H9 (cell line): Measurements from ENCODE around the gene DNAJC11. TPM values are rescaled to one million over a fixed set of nuclear protein-coding genes. Genes with fewer than 3 reads are reported as not detected.

ENCODE experiments used
- DNase-seq: peaks from one replicate; pipeline ENCODE4 v3.0.0-alpha.2; 2017
- H2AFZ ChIP-seq: one replicate; pipeline ENCODE4 v1.6.1; 2013; ENCODE audit warnings: mild to moderate bottlenecking, low read length, control low read depth, moderate library complexity
- H2AK5ac ChIP-seq: 2 replicates; pipeline ENCODE4 v1.6.1; 2013; ENCODE audit warnings: low read length, control low read depth, mixed read lengths; ENCODE audit not compliant: insufficient read length
- H2BK120ac ChIP-seq: one replicate; pipeline ENCODE4 v1.6.1; 2013; ENCODE audit warnings: low read depth, mild to moderate bottlenecking, low read length, control low read depth, inconsistent platforms; ENCODE audit not compliant: poor library complexity, severe bottlenecking
- H2BK12ac ChIP-seq: 2 replicates; pipeline ENCODE4 v1.6.1; 2013; ENCODE audit warnings: low read length, control low read depth, mixed read lengths, low read depth; ENCODE audit not compliant: insufficient read length
- H2BK15ac ChIP-seq: 2 replicates; pipeline ENCODE4 v1.6.1; 2013; ENCODE audit warnings: low read depth, low read length, control low read depth
- H2BK20ac ChIP-seq: one replicate; pipeline ENCODE4 v1.6.1; 2013; ENCODE audit warnings: low read depth, mild to moderate bottlenecking, low read length, control low read depth, inconsistent platforms; ENCODE audit not compliant: poor library complexity, severe bottlenecking
- H2BK5ac ChIP-seq: 2 replicates; pipeline ENCODE4 v1.6.1; 2013; ENCODE audit warnings: low read length, control low read depth, mixed read lengths; ENCODE audit not compliant: insufficient read length
- H3K14ac ChIP-seq: 2 replicates; pipeline ENCODE4 v1.6.1; 2013; ENCODE audit warnings: low read length, control low read depth; ENCODE audit not compliant: insufficient read depth
- H3K18ac ChIP-seq: 2 replicates; pipeline ENCODE4 v1.6.1; 2013; ENCODE audit warnings: low read depth, mild to moderate bottlenecking, mixed read lengths, low read length, control low read depth; ENCODE audit not compliant: insufficient read length
- H3K23ac ChIP-seq: 2 replicates; pipeline ENCODE4 v1.6.1; 2013; ENCODE audit warnings: low read length, control low read depth, mixed read lengths, low read depth; ENCODE audit not compliant: insufficient read length
- H3K23me2 ChIP-seq: 2 replicates; pipeline ENCODE4 v1.6.1; 2013; ENCODE audit warnings: low read depth, mild to moderate bottlenecking, mixed read lengths, low read length, control low read depth; ENCODE audit not compliant: insufficient read length, poor library complexity, severe bottlenecking
- H3K27ac ChIP-seq: 2 replicates; pipeline ENCODE4 v1.5.1; 2013; ENCODE audit warnings: low read length, control low read depth, mixed read lengths, low read depth; ENCODE audit not compliant: insufficient read length
- H3K27me3 ChIP-seq: 2 replicates; pipeline ENCODE4 v1.6.1; 2013; ENCODE audit warnings: low read length, control low read depth, inconsistent platforms; ENCODE audit not compliant: insufficient read depth
- H3K4ac ChIP-seq: 2 replicates; pipeline ENCODE4 v1.6.1; 2013; ENCODE audit warnings: low read depth, mild to moderate bottlenecking, control low read depth, inconsistent platforms, low read length, moderate library complexity
- H3K4me1 ChIP-seq: 2 replicates; pipeline ENCODE4 v1.6.1; 2013; ENCODE audit warnings: low read length, control low read depth, inconsistent platforms; ENCODE audit not compliant: insufficient read depth
- H3K4me2 ChIP-seq: 2 replicates; pipeline ENCODE4 v1.6.1; 2013; ENCODE audit warnings: low read length, control low read depth, mixed read lengths; ENCODE audit not compliant: insufficient read length, insufficient read depth
- H3K56ac ChIP-seq: 2 replicates; pipeline ENCODE4 v1.6.1; 2013; ENCODE audit warnings: low read depth, mild to moderate bottlenecking, mixed read lengths, low read length, control low read depth; ENCODE audit not compliant: insufficient read length
- H3K79me1 ChIP-seq: 2 replicates; pipeline ENCODE4 v1.6.1; 2013; ENCODE audit warnings: low read depth, mild to moderate bottlenecking, moderate library complexity, low read length, control low read depth, inconsistent platforms; ENCODE audit not compliant: insufficient read depth, poor library complexity, severe bottlenecking
- H3K79me2 ChIP-seq: 2 replicates; pipeline ENCODE4 v1.6.1; 2013; ENCODE audit warnings: low read length, control low read depth, inconsistent platforms; ENCODE audit not compliant: insufficient read depth
- H3K9ac ChIP-seq: 2 replicates; pipeline ENCODE4 v1.6.1; 2013; ENCODE audit warnings: low read length, control low read depth, mixed read lengths; ENCODE audit not compliant: insufficient read length; ENCODE audit errors: extremely low read depth
- H3K9me3 ChIP-seq: one replicate; pipeline ENCODE4 v1.6.1; 2013; ENCODE audit warnings: low read depth, low read length, inconsistent platforms; ENCODE audit not compliant: control insufficient read depth
- H3T11ph ChIP-seq: one replicate; pipeline ENCODE4 v1.6.1; 2013; ENCODE audit warnings: mild to moderate bottlenecking, low read length, control low read depth, inconsistent platforms
- H4K20me1 ChIP-seq: one replicate; pipeline ENCODE4 v1.6.1; 2013; ENCODE audit not compliant: control insufficient read depth, insufficient read length, insufficient read depth
- H4K5ac ChIP-seq: 2 replicates; pipeline ENCODE4 v1.6.1; 2013; ENCODE audit warnings: low read depth, mild to moderate bottlenecking, mixed read lengths, low read length, control low read depth; ENCODE audit not compliant: insufficient read length
- H4K8ac ChIP-seq: replicated peaks from 2 replicates; pipeline ENCODE4 v1.6.1; 2013; ENCODE audit warnings: low read length, control low read depth, mixed read lengths, low read depth; ENCODE audit not compliant: insufficient read length
- H4K91ac ChIP-seq: 2 replicates; pipeline ENCODE4 v1.6.1; 2013; ENCODE audit warnings: low read depth, mild to moderate bottlenecking, moderate library complexity, mixed read lengths, low read length, control low read depth; ENCODE audit not compliant: insufficient read length
- H3K27ac Mint-ChIP-seq, 3 experiments: 2 replicates in 2 of 3; 3 replicates in 1 of 3; pipeline ENCODE4 v1.8.0; 2020 to 2021; ENCODE audit warnings: mixed read lengths in 3 of 3, mild to moderate bottlenecking in 1 of 3, moderate library complexity in 1 of 3
- H3K27me3 Mint-ChIP-seq: 2 replicates; pipeline ENCODE4 v1.8.0; 2021; ENCODE audit warnings: low read depth, mild to moderate bottlenecking, moderate library complexity, mixed read lengths
- H3K36me3 Mint-ChIP-seq, 3 experiments: 2 replicates in 2 of 3; 3 replicates in 1 of 3; pipeline ENCODE4 v1.8.0; 2020 to 2021; ENCODE audit warnings: low read depth in 3 of 3, mixed read lengths in 3 of 3; ENCODE audit not compliant: insufficient read depth in 1 of 3
- H3K4me1 Mint-ChIP-seq, 2 experiments: 2 replicates each; pipeline ENCODE4 v1.8.0; 2020; ENCODE audit warnings: mixed read lengths in 2 of 2
- H3K4me3 Mint-ChIP-seq, 2 experiments: 2 replicates in 1 of 2; 3 replicates in 1 of 2; pipeline ENCODE4 v1.8.0; 2020 to 2021; ENCODE audit warnings: mild to moderate bottlenecking in 2 of 2, mixed read lengths in 2 of 2, moderate library complexity in 1 of 2
- H3K9me3 Mint-ChIP-seq, 2 experiments: 2 replicates in 1 of 2; 3 replicates in 1 of 2; pipeline ENCODE4 v1.8.0; 2020; ENCODE audit warnings: mild to moderate bottlenecking in 2 of 2, mixed read lengths in 2 of 2, moderate library complexity in 1 of 2
- CTCF ChIP-seq: fragments of 200-600 bp; sonication (generic); conservative IDR thresholded peaks from 3 replicates; pipeline ENCODE4 v1.8.0; 2021; ENCODE audit warnings: antibody characterized with exemption, mild to moderate bottlenecking
- WGBS: extraction: QIAGEN DNeasy Blood & Tissue Kit; methylation state at CpG from one replicate; pipeline ENCODE4 v1.1.7; 2013; ENCODE audit warnings: missing lambda C conversion rate, low lambda C conversion rate, mixed read lengths; ENCODE audit not compliant: insufficient read length; ENCODE audit errors: extremely low coverage; 5-methylcytosine and 5-hydroxymethylcytosine counted together
- total RNA-seq: library from RNA; stranded (reverse); gene quantifications from 2 replicates; pipeline ENCODE4 v1.2.1, GENCODE V29; 2021

DNAJC11 gene
- total RNA-seq, 1 experiment from 2014 or later, result 88.5 TPM

- WGBS, result no CpG with 5 or more reads among the region's 9 CpGs
- Histone ChIP-seq H2BK20ac (no peak overlapping the region), H3K18ac (no peak overlapping the region), H3K4me2 (no peak overlapping the region), H3K9me3 (no peaks in the 10 kb centered on the region), H3K27me3 (no peaks in the 10 kb centered on the region), H3K14ac (no peak overlapping the region), H4K8ac (no peak overlapping the region), H2AFZ (no peak overlapping the region), H3K4ac (no peak overlapping the region), H3K9ac (no peak overlapping the region), H3K23me2 (no peaks in the 10 kb centered on the region), H4K20me1 (no peaks in the 10 kb centered on the region), H3K79me2 (no peaks in the 10 kb centered on the region), H4K5ac (no peak overlapping the region), H3K56ac (no peak overlapping the region), H2BK15ac (no peak overlapping the region), H2BK120ac (no peak overlapping the region), H3K27ac (no peak overlapping the region), H2BK5ac (no peak overlapping the region), H3K79me1 (no peaks in the 10 kb centered on the region), H4K91ac (no peak overlapping the region), H3K23ac (no peak overlapping the region), H3K4me1 (no peaks in the 10 kb centered on the region), H2BK12ac (no peak overlapping the region), H3T11ph (no peak overlapping the region), H2AK5ac (no peak overlapping the region)
- Mint-ChIP-seq H3K36me3 (no peaks in the 10 kb centered on the region), H3K4me1 (peaks cover 10% of the 10 kb centered on the region in 2 experiments), H3K4me3 (no peak overlapping the region), H3K27ac (no peak overlapping the region; a peak in 1 of 7 replicates), H3K9me3 (no peaks in the 10 kb centered on the region), H3K27me3 (peaks cover 29% of the 10 kb centered on the region)
- DNase-seq, result no peak
- no peak for TF ChIP-seq CTCF
Observed at GRCh38 chr1:6724517-6725141, 23.0 kb upstream of the DNAJC11 start.
